Neural cell (in vitro differentiated cells): ENCODE data around the gene RPL7A.

Source experiments
- EP300 ChIP-seq: fragments of 450-650 bp; conservative IDR thresholded peaks from 2 replicates; pipeline ENCODE4 v1.6.1; 2014; ENCODE audit warnings: antibody characterized with exemption, mild to moderate bottlenecking, moderate library complexity; ENCODE audit not compliant: poor library complexity, severe bottlenecking
- EZH2 ChIP-seq: fragments of 200-600, 300-800 bp; shearing (Covaris generic), sonication (generic); IDR thresholded peaks from 2 replicates; pipeline ENCODE4 v1.6.1; 2014; ENCODE audit warnings: antibody characterized with exemption, low read length, borderline replicate concordance, mild to moderate bottlenecking; ENCODE audit not compliant: insufficient read depth, poor library complexity, severe bottlenecking
- MXI1 ChIP-seq: fragments of 450-650 bp; conservative IDR thresholded peaks from 2 replicates; pipeline ENCODE4 v1.6.1; 2014; ENCODE audit warnings: antibody characterized with exemption, mild to moderate bottlenecking; ENCODE audit not compliant: poor library complexity, severe bottlenecking
- POLR2AphosphoS5 ChIP-seq: IDR thresholded peaks from 2 replicates; pipeline ENCODE4 v1.6.1; 2012
- RAD21 ChIP-seq: fragments of 450-650 bp; conservative IDR thresholded peaks from 2 replicates; pipeline ENCODE4 v1.6.1; 2014; ENCODE audit warnings: antibody characterized with exemption, mild to moderate bottlenecking, moderate library complexity
- SMC3 ChIP-seq: fragments of 450-650 bp; conservative IDR thresholded peaks from 2 replicates; pipeline ENCODE4 v1.6.1; 2014; ENCODE audit warnings: antibody characterized with exemption, mild to moderate bottlenecking, moderate library complexity; ENCODE audit not compliant: poor library complexity
- TAF1 ChIP-seq: IDR thresholded peaks from 2 replicates; pipeline ENCODE4 v1.6.1; 2012; ENCODE audit warnings: low read depth
- TF ChIP-seq, protein P1 (sequence below): fragments of 450-650 bp; IDR thresholded peaks from 2 replicates; pipeline ENCODE4 v1.5.1; 2014; ENCODE audit warnings: antibody characterized with exemption, mild to moderate bottlenecking, moderate library complexity; ENCODE audit not compliant: poor library complexity, severe bottlenecking
- TF ChIP-seq, protein P2 (sequence below): IDR thresholded peaks from 2 replicates; pipeline ENCODE4 v1.6.1; 2012; ENCODE audit warnings: borderline replicate concordance

DNA sequence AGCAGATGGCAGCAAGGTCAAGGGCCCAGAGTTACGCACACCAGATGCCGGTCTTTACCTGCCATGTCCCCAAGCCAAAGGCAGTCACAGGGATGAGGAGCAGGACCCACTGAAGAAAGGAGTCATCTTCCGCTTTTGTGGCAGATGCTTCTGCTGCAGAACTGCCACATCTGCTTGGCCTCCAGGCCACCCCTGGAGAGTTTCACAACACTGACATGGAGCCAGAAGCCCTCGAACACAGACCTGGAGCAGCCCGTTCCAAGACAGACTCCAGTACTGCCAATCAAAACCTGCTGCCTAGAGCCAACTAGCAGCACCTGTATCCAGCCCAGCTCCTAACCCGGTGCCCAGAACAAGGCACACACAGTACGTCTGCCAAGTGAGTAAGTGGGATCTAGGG lies 6.7 kb downstream of the RPL7A start:
- TF ChIP-seq EZH2 (no peak), MXI1 (no peak), TAF1 (no peak), EP300 (no peak), POLR2AphosphoS5 (no peak), SMC3 (no peak), RAD21 (no peak)
- TF ChIP-seq, protein P1, sequence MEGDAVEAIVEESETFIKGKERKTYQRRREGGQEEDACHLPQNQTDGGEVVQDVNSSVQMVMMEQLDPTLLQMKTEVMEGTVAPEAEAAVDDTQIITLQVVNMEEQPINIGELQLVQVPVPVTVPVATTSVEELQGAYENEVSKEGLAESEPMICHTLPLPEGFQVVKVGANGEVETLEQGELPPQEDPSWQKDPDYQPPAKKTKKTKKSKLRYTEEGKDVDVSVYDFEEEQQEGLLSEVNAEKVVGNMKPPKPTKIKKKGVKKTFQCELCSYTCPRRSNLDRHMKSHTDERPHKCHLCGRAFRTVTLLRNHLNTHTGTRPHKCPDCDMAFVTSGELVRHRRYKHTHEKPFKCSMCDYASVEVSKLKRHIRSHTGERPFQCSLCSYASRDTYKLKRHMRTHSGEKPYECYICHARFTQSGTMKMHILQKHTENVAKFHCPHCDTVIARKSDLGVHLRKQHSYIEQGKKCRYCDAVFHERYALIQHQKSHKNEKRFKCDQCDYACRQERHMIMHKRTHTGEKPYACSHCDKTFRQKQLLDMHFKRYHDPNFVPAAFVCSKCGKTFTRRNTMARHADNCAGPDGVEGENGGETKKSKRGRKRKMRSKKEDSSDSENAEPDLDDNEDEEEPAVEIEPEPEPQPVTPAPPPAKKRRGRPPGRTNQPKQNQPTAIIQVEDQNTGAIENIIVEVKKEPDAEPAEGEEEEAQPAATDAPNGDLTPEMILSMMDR, result no peak
- TF ChIP-seq, protein P2, sequence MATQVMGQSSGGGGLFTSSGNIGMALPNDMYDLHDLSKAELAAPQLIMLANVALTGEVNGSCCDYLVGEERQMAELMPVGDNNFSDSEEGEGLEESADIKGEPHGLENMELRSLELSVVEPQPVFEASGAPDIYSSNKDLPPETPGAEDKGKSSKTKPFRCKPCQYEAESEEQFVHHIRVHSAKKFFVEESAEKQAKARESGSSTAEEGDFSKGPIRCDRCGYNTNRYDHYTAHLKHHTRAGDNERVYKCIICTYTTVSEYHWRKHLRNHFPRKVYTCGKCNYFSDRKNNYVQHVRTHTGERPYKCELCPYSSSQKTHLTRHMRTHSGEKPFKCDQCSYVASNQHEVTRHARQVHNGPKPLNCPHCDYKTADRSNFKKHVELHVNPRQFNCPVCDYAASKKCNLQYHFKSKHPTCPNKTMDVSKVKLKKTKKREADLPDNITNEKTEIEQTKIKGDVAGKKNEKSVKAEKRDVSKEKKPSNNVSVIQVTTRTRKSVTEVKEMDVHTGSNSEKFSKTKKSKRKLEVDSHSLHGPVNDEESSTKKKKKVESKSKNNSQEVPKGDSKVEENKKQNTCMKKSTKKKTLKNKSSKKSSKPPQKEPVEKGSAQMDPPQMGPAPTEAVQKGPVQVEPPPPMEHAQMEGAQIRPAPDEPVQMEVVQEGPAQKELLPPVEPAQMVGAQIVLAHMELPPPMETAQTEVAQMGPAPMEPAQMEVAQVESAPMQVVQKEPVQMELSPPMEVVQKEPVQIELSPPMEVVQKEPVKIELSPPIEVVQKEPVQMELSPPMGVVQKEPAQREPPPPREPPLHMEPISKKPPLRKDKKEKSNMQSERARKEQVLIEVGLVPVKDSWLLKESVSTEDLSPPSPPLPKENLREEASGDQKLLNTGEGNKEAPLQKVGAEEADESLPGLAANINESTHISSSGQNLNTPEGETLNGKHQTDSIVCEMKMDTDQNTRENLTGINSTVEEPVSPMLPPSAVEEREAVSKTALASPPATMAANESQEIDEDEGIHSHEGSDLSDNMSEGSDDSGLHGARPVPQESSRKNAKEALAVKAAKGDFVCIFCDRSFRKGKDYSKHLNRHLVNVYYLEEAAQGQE, result no peak
